GM12874 (cell line): Measurements from ENCODE around the gene SRSF2.

Experiments
- CTCF ChIP-seq: IDR thresholded peaks from 2 replicates; pipeline ENCODE4 v1.5.1; 2011; ENCODE audit warnings: low read depth, mild to moderate bottlenecking, control low read depth, low read length, moderate library complexity; ENCODE audit not compliant: insufficient read depth

Gene SRSF2

GRCh38 chr17:76726776-76727718 is 10.1 kb downstream of the SRSF2 start, which contains the start of gene METTL23:
TSS of gene METTL23 (plus strand) at chr17:76726839. CDS start at chr17:76729711, 2,872 bp downstream.
- TF ChIP-seq CTCF, result peak; percentile 82

DNA sequence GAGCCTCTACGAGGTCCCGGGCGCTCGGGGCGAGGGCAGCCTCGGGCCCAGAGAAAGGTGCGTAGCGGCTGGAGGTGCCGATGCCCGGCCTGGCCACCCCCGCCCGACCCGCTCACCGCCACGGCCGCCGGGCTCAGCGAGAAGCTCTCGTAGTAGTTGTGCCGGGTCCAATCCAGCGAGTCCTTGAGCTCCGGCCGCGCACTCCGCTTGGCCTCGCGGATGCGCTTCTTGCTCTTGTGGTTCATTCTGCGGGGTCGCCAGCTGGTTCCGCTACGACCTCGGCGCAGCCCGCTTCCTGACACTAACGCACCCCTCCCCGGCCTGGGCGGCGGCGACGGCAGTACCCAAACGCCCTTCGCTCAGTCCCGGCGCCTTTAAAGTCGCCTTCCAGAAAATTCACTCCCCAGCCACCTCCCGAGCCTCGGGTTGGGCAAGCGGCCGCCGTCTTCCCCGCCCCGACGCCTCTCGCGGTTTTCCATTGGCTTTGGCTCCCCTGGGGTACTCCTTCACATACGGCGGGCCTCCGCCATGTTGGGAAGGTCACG is 10.8 kb downstream of the SRSF2 start, which contains the start of gene JMJD6:
Gene JMJD6 (minus strand): TSS at position 376 of the 545 bp plus-strand sequence. CDS start 131 bp downstream, at position 245.
- TF ChIP-seq CTCF, result no peak

DNA sequence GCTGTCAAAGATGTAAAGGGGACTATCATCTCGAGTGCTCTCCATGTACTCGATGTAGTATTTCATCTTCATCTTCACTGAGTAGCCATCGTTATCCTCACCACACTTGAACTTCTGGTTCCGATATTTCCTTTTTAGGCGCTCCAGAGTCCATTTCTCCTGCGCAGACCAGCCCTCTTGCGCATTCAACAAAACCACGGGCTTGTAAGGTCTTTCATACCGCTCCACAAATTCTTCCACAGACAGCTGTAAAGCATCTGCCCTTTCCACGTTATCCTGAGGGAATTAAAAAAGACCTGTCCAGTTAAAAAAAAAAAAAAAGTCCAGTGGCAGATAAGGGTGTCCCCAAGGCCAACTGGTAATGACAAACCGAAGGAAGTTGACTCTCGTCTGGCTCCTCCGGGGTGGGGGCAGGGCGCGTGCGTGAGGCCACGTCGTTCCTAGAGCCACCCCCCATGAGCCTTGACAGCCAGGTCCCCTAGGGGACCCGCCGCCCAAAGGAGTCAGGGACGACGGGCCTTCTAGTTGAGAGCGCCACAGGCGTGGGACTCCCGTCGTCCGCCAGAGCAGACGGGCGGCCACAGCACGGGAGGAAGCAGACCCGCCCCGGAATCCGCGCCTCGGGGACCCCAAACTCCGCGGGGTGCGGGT is 11.4 kb downstream of the SRSF2 start:
- no peak for TF ChIP-seq CTCF

- TF ChIP-seq CTCF, result no peak
Measured at GRCh38 chr17:76723812-76724211, 13.3 kb downstream of the SRSF2 start.

DNA sequence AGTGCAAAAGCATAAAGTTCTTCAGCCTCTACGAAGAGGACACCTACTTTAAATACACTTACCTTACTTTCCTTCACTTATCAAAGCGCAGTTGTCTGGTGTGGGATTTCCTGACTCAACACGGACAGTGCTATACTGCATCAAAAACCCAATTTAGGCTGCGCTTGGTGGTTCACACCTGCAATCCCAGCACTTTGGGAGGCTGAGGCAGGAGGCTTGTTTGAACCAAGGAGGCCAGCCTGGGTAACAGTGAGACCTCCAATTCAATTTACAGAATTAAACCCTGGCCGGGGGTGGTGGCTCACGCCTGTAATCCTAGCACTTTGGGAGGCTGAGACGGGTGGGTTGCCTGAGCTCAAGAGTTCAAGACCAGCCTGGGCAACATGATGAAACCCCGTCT is 14.9 kb downstream of the SRSF2 start:
- TF ChIP-seq CTCF, result no peak

- TF ChIP-seq CTCF, result no peak
Measured at GRCh38 chr17:76721463-76721862, 15.7 kb downstream of the SRSF2 start.

DNA sequence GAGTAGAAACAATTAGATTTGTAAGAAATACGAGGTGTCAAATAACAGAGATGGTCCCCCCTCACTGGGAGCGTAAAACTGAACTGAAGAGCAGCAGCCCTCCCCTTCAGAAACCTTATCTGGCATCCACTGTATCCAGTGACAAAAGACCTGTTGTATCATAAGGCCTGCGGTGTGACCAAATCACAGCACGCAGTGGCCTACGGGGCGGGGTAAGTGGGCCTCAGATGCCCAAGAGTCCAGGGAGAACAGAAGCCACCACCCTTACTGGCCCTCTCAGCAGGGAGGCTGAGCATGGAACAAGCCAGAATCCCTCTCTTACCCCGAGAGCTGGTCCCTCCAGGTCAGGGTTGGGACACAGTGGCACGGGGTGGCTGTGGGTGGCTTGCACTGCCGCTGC is 16.2 kb downstream of the SRSF2 start:
- no peak for TF ChIP-seq CTCF
